ENCODE measurements around the gene PSD4.
A peak's percentile ranks its signal among the peaks of the same experiment; 100 is the strongest.

Gene PSD4

GRCh38 chr2:113186433-113186796 is 12.6 kb downstream of the PSD4 start:
- no peak for DNase-seq

- no peak for DNase-seq
Measured at GRCh38 chr2:113187771-113188170, 14.0 kb downstream of the PSD4 start.

- no peak for DNase-seq
Measured at GRCh38 chr2:113190871-113191270, 17.1 kb downstream of the PSD4 start.

- DNase-seq, result no peak
Measured at GRCh38 chr2:113192459-113193100, 18.8 kb downstream of the PSD4 start.

- DNase-seq, result no peak
Measured at GRCh38 chr2:113195923-113196501, 22.2 kb downstream of the PSD4 start.

GRCh38 chr2:113196839-113197238 is 23.1 kb downstream of the PSD4 start:
- no peak for DNase-seq

GRCh38 chr2:113197347-113198047 is 23.7 kb downstream of the PSD4 start:
- DNase-seq, result no peak

- no peak for DNase-seq
Measured at GRCh38 chr2:113198048-113198789, 24.4 kb downstream of the PSD4 start.

- peak; percentile 77 to 89 (median 89) for DNase-seq
Measured at GRCh38 chr2:113198790-113199612, 25.2 kb downstream of the PSD4 start.

- DNase-seq, result no peak
Measured at GRCh38 chr2:113200236-113200635, 26.5 kb downstream of the PSD4 start.

- DNase-seq, result no peak
Measured at GRCh38 chr2:113200736-113201490, 27.1 kb downstream of the PSD4 start.

GRCh38 chr2:113201496-113202304 is 27.9 kb downstream of the PSD4 start:
- DNase-seq, result no peak

- DNase-seq, result no peak
Measured at GRCh38 chr2:113202305-113203216, 28.8 kb downstream of the PSD4 start.

GRCh38 chr2:113203217-113203530 is 29.4 kb downstream of the PSD4 start:
- DNase-seq, result no peak

GRCh38 chr2:113203901-113204519 is 30.2 kb downstream of the PSD4 start:
- peak; percentile 62 to 86 (median 78) for DNase-seq

- peak in 2 of 3 experiments; percentile 20 to 62 for DNase-seq
Measured at GRCh38 chr2:113206251-113206650, 32.5 kb downstream of the PSD4 start.

GRCh38 chr2:113207021-113207420 is 33.2 kb downstream of the PSD4 start:
- DNase-seq, result no peak

- DNase-seq, result no peak
Measured at GRCh38 chr2:113208396-113208795, 34.6 kb downstream of the PSD4 start.

- DNase-seq, result no peak
Measured at GRCh38 chr2:113209011-113209645, 35.4 kb downstream of the PSD4 start.

Data from NCI-H1417 (cell line).